Measurements from ENCODE around the gene CCSER2. TPM values are rescaled to one million over a fixed set of nuclear protein-coding genes. Genes with fewer than 3 reads are reported as not detected.

The CCSER2 gene
- total RNA-seq, 4 donors from 2014 or later: 60.5 to 80.6 (median 63.1) TPM

DNA sequence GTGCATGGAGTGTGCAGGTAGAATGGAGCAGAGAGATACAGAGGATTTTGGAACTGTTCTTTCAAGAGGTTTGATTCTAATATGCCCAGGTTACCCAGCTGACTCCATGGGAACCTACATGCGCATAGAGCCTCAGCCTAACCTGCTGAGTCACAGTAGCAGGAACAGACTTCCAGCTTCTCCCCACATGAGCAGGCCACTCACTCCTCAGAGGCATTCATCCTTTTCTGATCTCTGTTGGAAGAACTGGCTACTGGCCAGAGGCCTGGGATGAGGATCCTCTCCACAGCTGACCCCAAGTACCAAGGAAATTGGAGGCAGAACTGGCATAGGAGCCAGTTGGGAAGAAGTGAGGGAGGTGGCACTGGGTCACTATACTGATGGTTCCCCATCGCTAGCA, 17.9 kb upstream of the CCSER2 start:
- WGBS: 100% methylated on average over 1 of the region's 2 CpGs
- no peaks in the 10 kb centered on the region for H3K36me3 ChIP-seq
- TF ChIP-seq, protein P1, sequence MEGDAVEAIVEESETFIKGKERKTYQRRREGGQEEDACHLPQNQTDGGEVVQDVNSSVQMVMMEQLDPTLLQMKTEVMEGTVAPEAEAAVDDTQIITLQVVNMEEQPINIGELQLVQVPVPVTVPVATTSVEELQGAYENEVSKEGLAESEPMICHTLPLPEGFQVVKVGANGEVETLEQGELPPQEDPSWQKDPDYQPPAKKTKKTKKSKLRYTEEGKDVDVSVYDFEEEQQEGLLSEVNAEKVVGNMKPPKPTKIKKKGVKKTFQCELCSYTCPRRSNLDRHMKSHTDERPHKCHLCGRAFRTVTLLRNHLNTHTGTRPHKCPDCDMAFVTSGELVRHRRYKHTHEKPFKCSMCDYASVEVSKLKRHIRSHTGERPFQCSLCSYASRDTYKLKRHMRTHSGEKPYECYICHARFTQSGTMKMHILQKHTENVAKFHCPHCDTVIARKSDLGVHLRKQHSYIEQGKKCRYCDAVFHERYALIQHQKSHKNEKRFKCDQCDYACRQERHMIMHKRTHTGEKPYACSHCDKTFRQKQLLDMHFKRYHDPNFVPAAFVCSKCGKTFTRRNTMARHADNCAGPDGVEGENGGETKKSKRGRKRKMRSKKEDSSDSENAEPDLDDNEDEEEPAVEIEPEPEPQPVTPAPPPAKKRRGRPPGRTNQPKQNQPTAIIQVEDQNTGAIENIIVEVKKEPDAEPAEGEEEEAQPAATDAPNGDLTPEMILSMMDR (IDR thresholded peaks at IDR 0.05): no peak
- TF ChIP-seq POLR2A (IDR thresholded peaks at IDR 0.05; ENCODE audit: low read depth): no peak
- no peak for TF ChIP-seq POLR2AphosphoS5 (IDR thresholded peaks at IDR 0.05)
- TF ChIP-seq EP300 (IDR thresholded peaks at IDR 0.05): no peak
- H3K4me3 ChIP-seq: no peak overlapping the region
- DNase-seq (ENCODE audit: extremely low spot score): no peak
- intact Hi-C loops (cut with DNase I): no loop called here
- no peaks in the 10 kb centered on the region for H3K9me3 ChIP-seq
- peaks cover 0 to 10% (median 0%) of the 10 kb centered on the region in 4 donors for H3K27me3 ChIP-seq
- H3K4me1 ChIP-seq: peaks cover 4 to 14% (median 9%) of the 10 kb centered on the region in 4 donors
- no peak overlapping the region for H3K27ac ChIP-seq (replicated peaks in 1 of 4)

DNA sequence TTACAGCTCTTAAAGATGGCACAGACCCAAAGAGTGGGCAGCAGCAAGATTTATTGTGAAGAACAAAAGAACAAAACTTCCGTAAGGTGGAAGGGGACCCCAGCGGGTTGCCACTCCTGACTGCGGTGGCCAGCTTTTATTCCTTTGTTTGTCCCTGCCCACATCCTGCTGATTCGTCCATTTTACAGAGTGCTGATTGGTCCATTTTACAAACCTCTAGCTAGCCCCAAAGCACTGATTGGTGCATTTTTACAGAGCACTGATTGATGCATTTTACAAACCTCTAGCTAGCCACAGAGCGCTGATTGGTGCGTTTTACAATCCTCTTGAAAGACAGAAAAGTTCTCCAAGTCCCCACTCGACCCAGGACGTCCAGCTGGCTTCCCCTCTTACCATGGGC, 16.8 kb upstream of the CCSER2 start:
- H3K27me3 ChIP-seq: peaks cover 0 to 11% (median 0%) of the 10 kb centered on the region in 4 donors
- no peak for TF ChIP-seq POLR2AphosphoS5 (IDR thresholded peaks at IDR 0.05)
- TF ChIP-seq, protein P1 (IDR thresholded peaks at IDR 0.05): no peak
- TF ChIP-seq POLR2A (IDR thresholded peaks at IDR 0.05; ENCODE audit: low read depth): no peak
- TF ChIP-seq EP300 (IDR thresholded peaks at IDR 0.05): no peak
- no peak for DNase-seq (ENCODE audit: extremely low spot score)
- no peaks in the 10 kb centered on the region for H3K36me3 ChIP-seq
- H3K4me1 ChIP-seq: peaks cover 4 to 14% (median 9%) of the 10 kb centered on the region in 4 donors
- intact Hi-C loops (cut with DNase I): no loop called here
- no peaks in the 10 kb centered on the region for H3K9me3 ChIP-seq
- no peak overlapping the region for H3K27ac ChIP-seq (replicated peaks in 1 of 4)
- no peak overlapping the region for H3K4me3 ChIP-seq
- 84% methylated on average over 8 of the region's 8 CpGs for WGBS

DNA sequence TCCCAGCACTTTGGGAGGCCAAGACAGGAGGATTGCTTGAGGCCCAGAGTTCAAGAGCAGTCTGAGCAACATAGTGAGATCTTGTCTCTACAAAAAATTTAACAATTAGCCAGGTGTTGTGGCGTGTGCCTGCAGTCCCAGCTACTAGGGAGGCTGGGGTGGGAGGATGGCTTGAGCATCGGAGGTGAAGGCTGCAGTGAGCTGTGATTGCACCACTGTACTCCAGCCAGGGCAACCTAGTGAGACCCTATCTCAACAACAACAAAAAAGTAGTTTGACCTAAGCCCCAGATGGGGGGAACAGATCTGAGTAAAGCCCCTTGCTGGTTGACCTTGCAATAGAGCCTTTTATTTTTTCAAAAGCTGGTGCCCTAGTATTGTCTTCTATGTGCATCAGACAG, 15.6 kb upstream of the CCSER2 start:
- 91% methylated on average over 2 of the region's 2 CpGs for WGBS
- intact Hi-C loops (cut with DNase I): no loop called here

DNA sequence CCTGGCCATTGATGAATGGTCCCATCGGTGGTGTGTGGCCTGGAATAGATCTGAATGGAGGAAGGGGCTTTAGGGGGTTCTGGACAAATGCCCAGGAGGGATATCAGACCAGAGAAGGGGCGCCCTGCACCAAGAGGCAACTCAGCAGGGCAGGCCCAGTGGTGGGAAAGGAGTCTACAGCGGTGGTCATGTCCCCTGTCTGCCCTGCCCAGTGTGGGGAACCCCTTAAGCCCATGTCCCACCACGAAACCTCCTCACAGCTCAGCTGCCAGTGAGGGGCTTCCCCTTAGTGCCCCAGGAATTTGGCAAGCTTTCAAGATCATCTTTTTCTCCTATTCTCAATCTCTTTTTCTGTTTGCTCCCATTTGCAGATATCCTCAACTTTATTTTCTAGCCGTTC, 14.1 kb upstream of the CCSER2 start:
- H3K9me3 ChIP-seq: no peaks in the 10 kb centered on the region
- peaks cover 0 to 11% (median 0%) of the 10 kb centered on the region in 4 donors for H3K27me3 ChIP-seq
- intact Hi-C loops (cut with DNase I): no loop called here
- TF ChIP-seq POLR2AphosphoS5 (IDR thresholded peaks at IDR 0.05): no peak
- TF ChIP-seq, protein P1 (IDR thresholded peaks at IDR 0.05): no peak
- TF ChIP-seq EP300 (IDR thresholded peaks at IDR 0.05): no peak
- no peak for TF ChIP-seq POLR2A (IDR thresholded peaks at IDR 0.05; ENCODE audit: low read depth)
- no peak overlapping the region for H3K27ac ChIP-seq (replicated peaks in 1 of 4)
- WGBS: 83% methylated on average over 5 of the region's 5 CpGs
- H3K36me3 ChIP-seq: no peaks in the 10 kb centered on the region
- no peak overlapping the region for H3K4me3 ChIP-seq
- DNase-seq (ENCODE audit: extremely low spot score): no peak
- peaks cover 0 to 2% (median 0%) of the 10 kb centered on the region in 4 donors for H3K4me1 ChIP-seq

More for the DNA sequence above, 15.6 kb upstream of the CCSER2 start:
- H3K4me3 ChIP-seq: no peak overlapping the region
- H3K36me3 ChIP-seq: no peaks in the 10 kb centered on the region
- peaks cover 0 to 11% (median 0%) of the 10 kb centered on the region in 4 donors for H3K27me3 ChIP-seq
- H3K9me3 ChIP-seq: no peaks in the 10 kb centered on the region
- TF ChIP-seq POLR2AphosphoS5 (IDR thresholded peaks at IDR 0.05) (no peak), EP300 (IDR thresholded peaks at IDR 0.05) (no peak), POLR2A (IDR thresholded peaks at IDR 0.05; ENCODE audit: low read depth) (no peak)
- TF ChIP-seq, protein P1 (IDR thresholded peaks at IDR 0.05): no peak
- peaks cover 4 to 14% (median 9%) of the 10 kb centered on the region in 4 donors for H3K4me1 ChIP-seq
- no peak for DNase-seq (ENCODE audit: extremely low spot score)
- H3K27ac ChIP-seq (replicated peaks in 1 of 4): no peak overlapping the region

DNA sequence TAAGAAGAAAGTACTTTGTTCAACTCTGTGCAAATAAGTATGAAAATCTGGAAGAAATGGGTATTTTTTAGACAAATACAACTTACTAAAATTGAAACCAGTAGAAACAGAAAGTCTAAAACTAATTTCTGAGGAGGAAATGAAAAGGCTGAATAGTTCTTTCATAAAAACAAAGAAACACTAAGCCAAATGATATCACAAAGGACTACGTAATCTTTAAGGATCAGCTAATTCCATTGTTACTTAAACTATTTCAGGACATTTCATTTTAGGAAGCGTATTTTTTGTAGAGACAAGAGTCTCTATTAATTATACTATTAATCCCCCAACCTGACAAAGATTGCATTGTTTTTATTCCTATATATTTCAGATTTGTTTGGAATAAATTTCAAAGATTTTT, 11.2 kb upstream of the CCSER2 start:
- no peaks in the 10 kb centered on the region for H3K9me3 ChIP-seq
- peaks cover 0 to 4% (median 0%) of the 10 kb centered on the region in 4 donors for H3K27me3 ChIP-seq
- no peaks in the 10 kb centered on the region for H3K36me3 ChIP-seq
- TF ChIP-seq EP300 (IDR thresholded peaks at IDR 0.05): no peak
- no peak for TF ChIP-seq POLR2A (IDR thresholded peaks at IDR 0.05; ENCODE audit: low read depth)
- TF ChIP-seq, protein P1 (IDR thresholded peaks at IDR 0.05): no peak
- no peak for TF ChIP-seq POLR2AphosphoS5 (IDR thresholded peaks at IDR 0.05)
- DNase-seq (ENCODE audit: extremely low spot score): no peak
- no peak overlapping the region for H3K27ac ChIP-seq (replicated peaks in 1 of 4)
- no peak overlapping the region for H3K4me3 ChIP-seq
- intact Hi-C loops (cut with DNase I): no loop called here
- WGBS: 76% methylated on average over 2 of the region's 2 CpGs
- no peaks in the 10 kb centered on the region for H3K4me1 ChIP-seq

Data from esophagus muscularis mucosa (tissue), 4 donors.